HG02678 (cell line): ENCODE results near the gene OPRL1.

Source experiments
- ATAC-seq: cut with Tn5 transposase; IDR thresholded peaks from one replicate; pipeline ENCODE4 v1.9.1; 2021; ENCODE audit warnings: mild to moderate bottlenecking, moderate library complexity; ENCODE audit not compliant: unreplicated experiment

Gene OPRL1

DNA sequence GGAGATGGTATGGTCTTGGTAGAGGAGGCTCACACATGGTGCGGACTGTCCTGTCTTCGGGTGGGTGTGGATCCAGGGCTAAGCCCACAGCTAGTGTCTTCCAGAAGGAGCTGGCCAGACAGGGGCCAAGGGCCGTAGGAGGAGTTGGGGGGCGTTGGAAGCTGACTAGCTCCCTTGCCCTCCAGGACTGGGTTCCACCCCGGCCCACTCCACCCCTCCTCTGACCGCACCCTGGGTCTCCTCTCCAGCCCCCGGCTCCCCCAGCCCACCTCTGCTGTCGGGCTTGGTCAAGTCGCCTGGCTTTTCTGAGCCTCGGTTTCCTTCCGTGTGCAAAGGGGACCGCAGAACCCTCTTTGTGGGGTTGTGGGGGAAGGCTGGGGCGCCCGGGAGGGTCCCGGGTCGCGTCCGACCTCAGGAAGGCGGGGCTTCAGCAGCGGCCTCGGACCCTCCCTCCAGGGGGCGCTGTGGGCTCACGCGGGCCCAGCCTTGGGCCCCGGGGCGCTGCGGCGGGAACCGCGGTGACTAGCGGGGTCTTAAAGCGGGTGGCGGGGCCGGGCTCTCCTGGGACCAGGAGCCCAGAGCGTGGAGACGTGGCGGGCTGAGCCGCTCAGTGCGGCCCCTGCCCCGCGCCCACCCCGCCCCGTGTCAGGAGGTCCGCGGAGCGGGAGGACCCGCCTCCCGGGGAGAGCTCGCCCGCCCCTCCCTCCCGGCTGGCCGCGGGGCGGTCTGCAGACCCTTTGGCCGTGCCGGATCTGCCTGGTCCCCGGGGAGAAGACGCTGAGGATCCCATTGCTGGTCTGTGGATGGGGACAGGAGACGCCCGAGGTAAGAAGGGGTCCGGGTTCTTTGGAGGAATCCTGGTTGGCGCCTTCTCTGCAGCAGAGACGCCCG lies 22.1 kb downstream of the OPRL1 start:
- ATAC-seq = no peak

DNA sequence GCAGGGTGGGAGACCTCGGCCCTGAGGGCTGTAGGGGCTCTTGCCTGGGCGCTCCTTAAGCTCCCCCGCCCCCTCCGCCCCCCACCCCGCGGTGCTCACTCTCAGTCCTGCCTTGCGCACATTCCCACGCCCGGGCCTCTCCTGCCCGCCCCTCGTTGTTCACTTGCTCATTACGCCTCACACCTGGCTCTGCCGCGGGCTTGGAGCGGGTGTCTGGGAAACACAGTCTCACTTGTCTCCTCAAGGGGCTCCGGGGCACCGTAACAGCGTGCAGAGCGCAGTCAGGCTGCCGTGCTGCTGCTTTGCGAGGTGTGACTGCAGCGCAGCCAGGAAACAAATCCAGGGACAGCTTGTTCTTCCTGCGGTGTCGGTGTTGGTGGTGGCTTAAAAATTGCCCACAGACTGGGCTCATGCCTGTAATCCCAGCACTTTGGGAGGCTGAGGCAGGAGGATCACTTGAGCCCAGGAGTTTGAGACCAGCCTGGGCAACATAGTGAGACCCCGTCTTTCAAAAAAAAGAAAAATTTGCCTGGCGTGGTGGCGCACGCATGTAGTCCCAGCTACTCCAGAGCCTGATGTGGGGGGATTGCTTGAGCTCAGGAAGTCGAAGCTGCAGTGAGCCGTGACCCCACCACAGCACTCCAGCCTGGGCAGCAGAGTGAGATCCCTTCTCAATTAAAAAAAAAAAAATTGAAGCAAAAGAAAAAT lies 22.9 kb downstream of the OPRL1 start:
- no peak for ATAC-seq

DNA sequence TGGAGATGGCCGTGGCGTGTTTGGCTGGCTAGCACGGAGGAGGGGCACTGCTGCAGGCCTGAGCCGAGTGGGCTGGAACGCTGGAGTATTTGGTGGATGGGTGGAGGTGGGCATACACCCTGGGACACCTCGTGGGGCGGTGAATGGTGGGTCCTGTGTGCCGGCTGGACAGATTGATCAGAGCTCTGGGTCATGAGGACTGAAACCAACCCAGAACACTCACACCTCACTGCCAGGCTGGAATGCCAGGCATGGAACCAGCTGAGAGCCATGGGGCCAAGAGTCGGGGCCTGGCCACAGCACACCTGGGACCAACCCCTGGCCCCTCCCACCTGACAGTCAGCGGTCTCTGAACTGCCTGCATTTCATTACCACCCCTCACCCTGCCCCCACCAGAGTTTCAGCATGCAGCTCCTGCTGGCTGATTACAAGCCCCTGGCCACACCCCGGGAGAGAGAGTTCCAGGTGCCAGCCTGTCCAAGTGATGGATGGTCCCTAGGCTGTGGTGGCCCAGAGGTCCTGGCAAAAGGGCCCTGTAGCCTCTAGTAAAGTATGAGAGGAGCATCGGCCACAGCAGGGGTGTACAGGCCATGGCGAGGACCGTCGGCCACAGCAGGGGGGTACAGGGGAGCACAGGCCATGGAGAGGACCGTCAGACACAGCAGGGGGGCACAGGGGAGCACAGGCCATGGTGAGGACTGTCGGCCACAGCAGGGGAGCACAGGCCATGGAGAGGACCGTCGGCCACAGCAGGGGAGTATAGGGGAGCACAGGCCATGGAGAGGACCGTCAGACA lies 24.2 kb downstream of the OPRL1 start:
- no peak for ATAC-seq

DNA sequence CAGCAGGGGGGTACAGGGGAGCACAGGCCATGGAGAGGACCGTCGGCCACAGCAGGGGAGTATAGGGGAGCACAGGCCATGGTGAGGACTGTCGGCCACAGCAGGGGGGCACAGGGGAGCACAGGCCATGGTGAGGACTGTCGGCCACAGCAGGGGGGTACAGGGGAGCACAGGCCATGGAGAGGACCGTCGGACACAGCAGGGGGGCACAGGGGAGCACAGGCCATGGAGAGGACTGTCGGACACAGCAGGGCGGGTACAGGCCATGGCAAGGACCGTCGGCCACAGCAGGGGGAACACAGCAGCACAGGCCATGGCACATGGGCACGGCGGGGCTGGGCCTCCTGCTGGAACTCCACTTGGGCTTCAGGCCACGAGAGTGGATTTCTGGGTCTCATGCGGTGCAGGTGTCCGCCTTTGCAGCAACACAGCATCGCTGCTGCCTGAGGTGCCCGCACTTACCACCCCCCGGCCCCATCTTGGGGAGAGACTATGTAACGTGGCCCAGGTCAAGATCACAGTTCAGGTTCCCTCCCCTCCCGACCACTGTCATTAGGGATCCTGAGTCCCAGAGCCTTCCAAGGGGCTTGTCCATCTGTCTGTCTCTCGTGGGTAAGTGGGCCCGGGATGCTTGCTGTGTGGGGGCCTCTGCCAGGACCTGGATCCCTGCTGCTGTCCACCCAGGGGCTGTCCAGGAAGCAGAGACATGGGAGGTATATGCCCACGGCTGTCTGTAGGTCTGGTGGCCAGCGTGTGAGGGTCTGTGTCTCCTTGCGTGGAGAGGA lies 25.0 kb downstream of the OPRL1 start:
- no peak for ATAC-seq

DNA sequence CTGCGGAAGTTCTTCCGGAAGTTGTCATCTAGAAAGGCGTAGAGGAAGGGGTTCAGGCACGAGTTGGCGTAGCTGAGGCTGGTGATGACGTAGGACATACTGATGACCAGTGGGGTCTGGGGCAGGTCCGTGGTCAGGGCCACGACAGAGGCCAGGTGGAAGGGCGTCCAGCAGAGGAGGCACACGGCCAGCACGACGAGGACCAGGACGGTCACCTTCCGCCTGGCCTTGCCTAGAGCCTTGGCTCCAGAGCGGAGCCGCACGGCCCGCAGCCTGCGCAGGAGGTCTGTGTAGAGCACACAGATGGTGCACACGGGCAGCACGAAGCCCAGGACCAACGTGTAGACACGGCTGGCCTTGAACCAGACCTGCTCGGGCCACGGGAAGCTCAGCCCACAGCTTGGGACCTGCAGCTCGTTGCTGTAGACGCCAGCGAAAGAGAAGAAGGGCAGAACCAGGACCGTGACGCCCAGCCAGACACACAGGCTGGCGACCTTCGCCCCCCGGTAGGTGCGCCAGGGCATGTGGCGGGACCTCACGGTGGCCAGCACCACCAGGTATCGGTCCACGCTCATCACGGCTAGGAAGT lies 26.1 kb downstream of the OPRL1 start:
- ATAC-seq = no peak

DNA sequence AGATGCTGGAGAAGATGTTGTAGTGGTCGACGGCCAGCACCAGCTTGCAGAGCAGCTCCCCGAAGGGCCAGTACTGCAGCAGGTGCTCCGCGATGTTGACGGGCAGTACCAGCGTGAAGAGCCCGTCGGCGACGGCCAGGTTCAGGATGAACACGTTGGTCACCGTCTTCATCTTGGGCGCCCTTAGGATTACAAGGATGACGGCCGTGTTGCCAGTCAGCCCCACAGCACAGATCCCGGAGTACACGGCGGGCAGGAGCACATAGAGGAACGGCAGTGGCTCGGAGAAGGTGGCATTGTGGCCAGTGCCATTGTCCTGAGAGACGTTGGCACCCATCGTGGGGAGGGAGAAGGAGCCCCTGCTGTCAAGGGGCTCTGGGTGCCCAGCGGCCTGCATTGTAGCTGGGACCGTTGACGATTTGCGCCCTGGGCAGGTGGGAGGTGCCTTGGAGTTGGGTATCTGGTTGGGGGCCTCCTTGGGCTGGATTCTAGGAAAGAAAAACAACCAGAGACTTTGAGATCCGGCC lies 26.6 kb downstream of the OPRL1 start:
- no peak for ATAC-seq

DNA sequence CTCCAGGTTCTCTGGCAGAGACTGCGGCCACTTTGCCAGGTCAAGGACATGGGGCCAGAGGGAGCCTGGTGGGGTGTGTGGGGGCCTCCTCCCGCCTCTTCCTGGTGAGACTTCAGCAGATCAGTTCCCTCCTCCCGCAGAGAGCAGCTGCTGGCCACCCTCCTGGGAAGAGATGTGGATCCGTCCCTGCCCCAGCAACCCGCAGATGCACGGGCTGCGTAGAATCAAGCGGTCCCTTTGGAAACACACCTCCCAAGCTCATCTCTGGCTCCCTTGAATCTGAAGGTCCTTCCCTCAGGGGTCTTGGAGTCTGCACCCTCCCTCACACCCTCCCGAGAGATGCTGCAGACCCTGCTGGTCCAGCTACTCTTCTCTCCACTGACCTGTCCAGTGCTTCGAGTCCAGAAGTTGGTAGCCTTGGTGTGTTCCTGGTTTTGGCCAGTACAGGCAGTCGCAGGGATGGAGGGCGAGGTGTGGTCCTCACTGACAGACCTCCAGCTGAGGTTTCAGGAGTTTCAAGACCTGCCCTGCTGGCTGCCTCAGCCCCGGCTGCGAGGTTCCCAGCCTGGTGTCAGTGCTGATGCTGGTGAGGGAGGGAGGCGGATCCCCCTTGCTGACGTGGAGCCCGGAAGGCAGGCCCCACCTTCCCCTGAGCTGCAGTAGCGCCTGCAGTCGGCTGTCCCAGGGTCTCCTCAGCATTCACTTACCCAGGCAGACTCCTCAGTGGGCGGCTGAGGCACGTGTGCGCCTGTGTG lies 27.3 kb downstream of the OPRL1 start, which contains the start of gene NPBWR2:
NPBWR2 (minus strand) TSS at position 585 of the 755 bp plus-strand sequence. CDS start 734 bp downstream, outside the sequence.
- ATAC-seq = no peak

DNA sequence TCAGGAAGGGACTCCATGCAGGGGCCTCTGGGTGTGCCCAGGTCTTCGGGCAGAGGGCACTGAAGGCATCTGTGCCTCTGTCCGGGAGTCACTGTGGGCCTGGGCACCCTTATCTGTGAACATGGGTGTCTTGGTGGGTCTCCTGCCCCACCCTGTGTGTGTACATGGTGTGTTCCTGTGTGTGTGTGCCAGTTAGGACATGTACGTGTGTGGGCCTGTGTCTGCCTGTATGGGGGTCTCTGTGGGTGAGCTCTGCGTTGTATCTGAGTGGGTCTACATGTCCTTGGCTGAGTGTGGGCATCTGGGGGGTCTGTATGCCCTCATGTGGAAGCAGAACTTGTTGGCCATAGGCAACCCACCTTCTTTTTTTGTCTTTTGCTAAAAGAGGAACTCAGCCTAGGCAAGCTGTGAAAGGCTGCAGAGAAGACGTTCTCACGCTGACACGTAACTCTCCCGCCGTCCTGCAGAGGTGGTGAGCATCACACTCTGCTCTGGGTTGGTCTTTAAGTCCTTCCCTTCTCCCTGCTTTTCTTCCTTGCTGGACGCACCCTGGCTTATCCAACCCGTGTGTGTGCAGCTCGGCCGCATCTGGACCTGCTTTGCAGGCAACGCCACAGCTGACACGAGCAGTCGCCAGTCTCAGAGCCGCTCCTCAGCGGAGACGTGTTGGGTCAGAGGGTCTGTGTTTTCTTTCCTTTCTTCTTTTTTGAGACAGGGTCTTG lies 28.0 kb downstream of the OPRL1 start:
- no peak for ATAC-seq

DNA sequence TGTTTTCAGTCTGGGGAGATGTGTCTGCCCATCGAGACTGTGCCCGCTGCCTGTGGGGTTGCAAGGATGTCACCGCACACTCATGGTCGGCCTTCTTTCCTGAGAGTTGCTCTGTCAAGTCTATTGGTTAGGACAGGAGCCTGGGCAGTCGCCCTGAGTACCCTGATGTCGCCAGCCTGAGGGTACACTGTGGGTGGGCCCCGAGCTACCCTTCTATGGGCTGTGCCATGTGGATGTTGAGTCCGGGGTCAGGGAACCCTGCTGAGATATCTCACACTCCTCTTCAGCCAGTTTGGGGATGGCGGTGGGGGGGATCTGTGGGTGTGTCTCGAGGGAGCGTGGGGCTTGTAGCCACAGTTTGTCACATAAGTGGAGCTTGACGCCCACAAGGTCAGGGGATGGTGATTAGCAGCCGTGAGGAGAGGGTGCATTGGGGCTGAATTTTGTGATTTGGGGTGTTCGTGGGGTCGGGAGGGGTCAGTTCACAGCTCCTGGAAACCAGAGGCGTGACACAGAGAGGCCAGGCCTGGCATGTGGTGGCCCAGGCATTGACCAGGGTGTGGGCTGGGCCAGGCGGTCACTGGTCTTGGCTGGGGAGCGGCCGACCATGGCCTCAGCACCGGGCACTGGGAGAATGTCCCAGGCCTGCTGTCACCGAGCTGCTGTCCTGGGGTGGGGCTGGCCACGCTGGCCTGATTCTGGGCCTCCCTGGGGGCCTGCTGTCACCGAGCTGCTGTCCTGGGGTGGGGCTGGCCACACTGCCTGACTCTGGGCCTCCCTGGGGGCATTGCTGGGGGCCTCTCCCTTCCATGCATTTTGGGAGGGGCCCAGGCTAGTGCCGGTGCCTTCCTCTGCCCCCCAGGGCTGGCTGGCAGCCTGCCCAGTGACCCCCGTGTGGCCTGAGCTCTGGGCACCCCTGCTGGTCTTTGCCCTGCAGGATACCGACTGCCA lies 29.1 kb downstream of the OPRL1 start:
- no peak for ATAC-seq

DNA sequence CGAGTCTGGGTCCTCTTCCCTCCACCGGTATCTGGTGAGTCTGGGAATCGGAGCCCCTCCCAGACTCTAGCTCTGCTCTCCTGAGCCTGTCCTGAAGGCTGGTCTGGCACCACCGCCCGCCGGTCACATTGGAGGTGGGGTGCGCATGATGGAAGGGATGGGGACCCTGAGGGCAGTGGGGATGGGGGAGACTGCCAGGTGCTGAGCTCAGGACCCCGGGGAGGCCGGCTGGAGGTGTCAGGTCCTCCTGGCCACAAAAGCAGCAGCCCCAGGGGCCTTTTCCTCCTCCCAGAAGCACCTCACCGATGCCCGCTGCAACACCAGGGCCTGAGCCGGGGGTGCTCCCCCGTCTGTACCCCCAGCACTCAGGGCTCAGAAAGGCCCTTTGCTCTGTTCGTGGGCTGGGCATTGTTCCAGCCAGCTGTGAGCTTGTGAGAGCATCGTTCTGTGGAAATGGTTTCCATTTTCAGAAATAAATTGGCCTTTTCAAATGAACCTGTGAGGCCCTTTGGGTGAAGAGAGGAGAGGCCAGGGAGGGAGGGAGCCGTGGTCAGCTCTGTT lies 30.0 kb downstream of the OPRL1 start:
- ATAC-seq = no peak

DNA sequence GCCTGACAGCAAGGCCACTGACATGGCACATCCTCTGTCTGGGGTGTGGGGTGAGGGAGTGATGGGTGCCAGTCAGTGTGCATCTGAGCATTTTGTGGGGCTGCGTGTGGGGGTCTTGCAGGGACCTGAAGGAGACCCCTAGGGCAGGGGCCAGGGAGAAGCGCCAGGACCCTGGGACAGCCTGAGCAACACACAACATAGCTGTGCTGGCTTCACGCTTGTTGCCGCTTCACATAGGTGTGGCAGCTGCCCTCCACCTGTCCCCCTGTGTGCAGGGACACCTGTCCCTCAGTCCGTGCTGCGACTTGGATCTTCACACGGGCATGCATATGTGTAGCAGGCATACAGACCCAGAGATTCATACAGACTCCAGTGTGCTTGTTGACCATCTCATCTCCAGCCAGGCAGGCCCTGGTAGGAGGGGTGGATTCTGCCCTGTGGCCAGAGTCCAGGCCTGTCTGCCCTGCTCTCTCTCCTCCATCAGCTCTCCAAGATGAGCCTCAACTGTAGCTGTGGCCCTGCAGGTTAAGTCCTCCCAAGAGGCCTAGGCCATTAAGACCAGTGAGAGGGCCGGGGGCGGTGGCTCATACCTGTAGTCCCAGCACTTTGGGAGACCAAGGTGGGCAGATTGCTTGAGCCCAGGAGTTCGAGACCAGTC lies 30.7 kb downstream of the OPRL1 start:
- no peak for ATAC-seq

DNA sequence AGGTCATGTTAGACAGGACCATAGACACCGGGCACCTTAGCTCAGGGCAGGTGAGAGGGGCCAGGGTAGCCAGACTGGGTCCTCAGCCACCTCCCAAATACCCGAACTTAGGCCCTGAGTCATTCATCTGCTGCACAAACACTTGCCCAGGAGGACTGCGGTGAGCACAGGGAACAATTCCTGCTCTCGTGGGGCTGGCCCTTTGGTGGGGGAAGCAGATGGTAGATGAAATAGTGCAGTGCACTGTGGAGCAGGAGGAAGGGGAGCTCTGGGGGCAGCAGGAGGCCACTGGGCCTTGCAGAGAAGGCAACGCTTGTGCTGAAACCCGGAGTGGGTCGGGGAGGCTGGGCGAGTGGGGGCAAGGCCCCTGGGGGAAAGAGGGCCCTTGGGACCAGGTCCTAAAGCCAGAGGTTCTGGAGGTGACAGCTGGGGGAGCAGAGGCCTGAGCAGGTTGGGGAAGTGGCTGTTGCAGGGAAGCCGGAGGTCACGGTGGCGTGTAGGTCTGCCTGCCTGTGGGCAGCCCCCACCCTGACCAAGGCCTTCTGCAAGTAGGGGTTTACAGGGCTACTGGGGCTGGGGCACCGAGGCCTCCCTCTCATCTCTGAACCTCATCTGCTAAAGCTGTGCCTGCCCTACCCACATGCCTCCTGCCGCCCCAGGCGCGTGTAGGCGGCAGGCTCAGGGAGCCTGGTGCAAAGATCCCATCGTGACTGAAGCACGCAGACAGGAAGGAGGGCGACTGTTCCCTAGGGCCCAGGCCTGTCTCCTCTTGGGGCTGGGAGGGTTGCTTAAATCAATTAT lies 32.2 kb downstream of the OPRL1 start:
- no peak for ATAC-seq

DNA sequence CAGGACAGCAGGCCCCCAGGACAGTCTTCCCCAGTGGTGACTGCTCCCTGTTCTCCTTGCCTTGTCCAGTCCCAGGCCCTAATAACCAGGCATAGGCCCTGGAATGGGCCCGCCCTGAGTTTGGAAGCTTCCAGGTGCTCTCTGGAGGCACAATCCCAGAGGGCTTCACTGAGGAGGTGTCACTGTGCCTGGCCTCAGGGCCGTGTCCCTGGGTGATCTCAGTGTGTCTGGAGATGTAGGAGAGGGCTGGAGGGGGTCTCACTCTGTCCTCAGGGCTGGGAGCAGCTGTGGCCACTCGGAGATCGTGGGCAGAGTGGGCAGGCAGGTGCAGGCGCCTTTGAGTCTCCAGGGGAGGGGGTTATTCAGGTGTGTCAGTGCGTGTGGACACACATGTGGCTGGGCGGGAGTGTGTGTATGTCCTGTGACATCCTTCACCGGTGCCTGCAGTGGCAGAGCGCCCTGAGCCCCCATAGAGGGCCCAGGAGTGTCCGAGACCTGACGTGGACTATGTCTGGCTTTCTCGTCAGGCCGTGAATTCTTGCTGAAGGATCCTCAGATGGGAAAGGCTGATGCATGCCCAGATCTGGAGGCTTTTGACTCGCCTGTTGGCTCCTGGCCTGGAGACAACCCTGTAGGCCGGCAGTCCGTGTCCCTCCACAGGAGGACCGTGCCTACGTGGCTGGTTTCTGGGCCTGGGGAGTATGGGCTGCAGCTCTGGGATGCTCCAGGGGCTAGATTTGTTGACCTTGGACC lies 33.0 kb downstream of the OPRL1 start:
- no peak for ATAC-seq

DNA sequence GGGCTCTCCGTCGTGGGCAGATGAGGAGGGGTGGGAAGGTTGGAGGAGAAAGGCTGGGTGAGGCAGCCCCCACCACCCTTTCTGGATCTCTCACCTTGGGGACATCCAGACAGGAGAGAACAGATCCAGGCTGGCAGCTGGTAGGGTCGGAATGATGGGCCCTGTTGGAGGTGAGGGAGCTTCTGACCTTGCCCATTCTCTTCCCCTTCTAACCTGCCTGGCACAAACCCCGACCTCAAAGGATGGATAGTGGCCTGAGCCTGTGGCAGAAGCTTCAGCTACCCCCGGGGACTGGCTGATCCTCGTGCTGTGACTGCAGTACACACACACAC lies 33.5 kb downstream of the OPRL1 start:
- no peak for ATAC-seq

DNA sequence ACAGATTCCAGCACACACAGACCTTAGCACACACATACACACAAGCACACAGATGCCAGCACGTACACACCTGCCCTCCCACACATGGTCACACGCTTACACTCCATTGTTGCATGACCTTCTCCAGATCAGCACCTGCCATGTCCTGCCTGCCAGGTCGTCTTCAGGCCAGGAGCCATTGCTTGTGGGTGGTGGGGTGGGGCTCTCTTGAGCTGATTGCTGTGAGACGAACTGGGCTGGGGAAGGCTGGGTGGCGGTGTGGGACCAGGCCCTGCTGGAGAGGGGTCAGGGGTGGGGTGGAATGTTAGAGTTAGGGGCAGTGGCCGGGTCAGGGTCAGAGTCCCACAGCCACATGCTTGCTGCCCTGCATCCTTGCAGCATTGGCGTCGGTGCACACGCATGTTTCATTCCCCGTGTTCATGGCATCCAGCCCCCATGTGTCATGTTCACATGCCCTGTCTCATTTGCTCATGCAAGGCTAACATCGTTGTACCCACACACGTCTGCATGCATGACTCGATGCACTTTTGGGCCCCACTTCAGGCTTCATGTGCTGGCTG lies 34.0 kb downstream of the OPRL1 start:
- ATAC-seq = no peak
